Endothelial cell of umbilical vein (primary cell): ENCODE measurements around the gene GORASP1.

Experiments
- EZH2 ChIP-seq: IDR thresholded peaks from 2 replicates; pipeline ENCODE4 v1.6.1; 2012; ENCODE audit warnings: borderline replicate concordance, low read depth, mild to moderate bottlenecking, moderate library complexity, low read length, inconsistent platforms; ENCODE audit not compliant: severe bottlenecking
- MYC ChIP-seq: IDR thresholded peaks from one replicate; pipeline ENCODE4 v1.6.1; 2011; ENCODE audit warnings: mild to moderate bottlenecking, low read depth, low read length
- POLR2A ChIP-seq: IDR thresholded peaks from 2 replicates; pipeline ENCODE4 v1.6.1; 2012; ENCODE audit warnings: low read depth, mild to moderate bottlenecking, control low read depth, low read length
- POLR2AphosphoS5 ChIP-seq: IDR thresholded peaks from 2 replicates; pipeline ENCODE4 v1.6.1; 2012; ENCODE audit warnings: low read depth, mild to moderate bottlenecking, control low read depth, low read length, moderate library complexity; ENCODE audit not compliant: insufficient read depth
- TF ChIP-seq, protein P1 (sequence below), 2 donors: IDR thresholded peaks; 1 replicate in 1 of 2; 2 replicates in 1 of 2; pipeline ENCODE4 v1.5.1; 2011; ENCODE audit warnings: low read length in 2 of 2, mild to moderate bottlenecking in 2 of 2, moderate library complexity in 2 of 2, control low read depth in 1 of 2, inconsistent platforms in 1 of 2, low read depth in 1 of 2; ENCODE audit not compliant: insufficient read depth in 1 of 2; ENCODE audit errors: extremely low read depth in 1 of 2

DNA sequence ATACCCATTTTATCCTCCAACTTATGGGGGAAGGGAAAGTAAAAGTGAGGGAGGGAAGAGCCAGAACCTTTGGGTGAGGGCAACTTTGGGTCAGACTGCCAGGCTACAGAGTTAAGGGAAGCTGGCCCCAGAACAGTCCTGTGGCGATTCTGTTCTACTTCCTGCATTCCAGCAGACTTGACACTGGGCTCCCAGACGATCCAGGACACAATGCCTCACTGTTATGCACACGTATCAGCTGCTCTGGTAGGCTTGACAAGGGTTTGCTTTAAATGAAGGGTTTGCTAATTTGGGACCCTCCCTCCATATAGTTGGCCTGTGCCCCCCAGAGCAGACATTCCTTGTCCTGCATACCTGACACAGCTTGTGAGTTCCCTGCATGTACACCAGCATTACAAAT lies 10.7 kb downstream of the GORASP1 start:
- TF ChIP-seq, protein P1, sequence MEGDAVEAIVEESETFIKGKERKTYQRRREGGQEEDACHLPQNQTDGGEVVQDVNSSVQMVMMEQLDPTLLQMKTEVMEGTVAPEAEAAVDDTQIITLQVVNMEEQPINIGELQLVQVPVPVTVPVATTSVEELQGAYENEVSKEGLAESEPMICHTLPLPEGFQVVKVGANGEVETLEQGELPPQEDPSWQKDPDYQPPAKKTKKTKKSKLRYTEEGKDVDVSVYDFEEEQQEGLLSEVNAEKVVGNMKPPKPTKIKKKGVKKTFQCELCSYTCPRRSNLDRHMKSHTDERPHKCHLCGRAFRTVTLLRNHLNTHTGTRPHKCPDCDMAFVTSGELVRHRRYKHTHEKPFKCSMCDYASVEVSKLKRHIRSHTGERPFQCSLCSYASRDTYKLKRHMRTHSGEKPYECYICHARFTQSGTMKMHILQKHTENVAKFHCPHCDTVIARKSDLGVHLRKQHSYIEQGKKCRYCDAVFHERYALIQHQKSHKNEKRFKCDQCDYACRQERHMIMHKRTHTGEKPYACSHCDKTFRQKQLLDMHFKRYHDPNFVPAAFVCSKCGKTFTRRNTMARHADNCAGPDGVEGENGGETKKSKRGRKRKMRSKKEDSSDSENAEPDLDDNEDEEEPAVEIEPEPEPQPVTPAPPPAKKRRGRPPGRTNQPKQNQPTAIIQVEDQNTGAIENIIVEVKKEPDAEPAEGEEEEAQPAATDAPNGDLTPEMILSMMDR (IDR thresholded peaks at IDR 0.05; ENCODE audit: extremely low read depth in 1 of 2, insufficient read depth in 1 of 2, low read depth in 1 of 2, low read length in 2 of 2): no peak
- TF ChIP-seq POLR2A: no peak
- no peak for TF ChIP-seq EZH2
- no peak for TF ChIP-seq MYC
- TF ChIP-seq POLR2AphosphoS5: no peak
